AML-193 (cell line): ENCODE data around the gene GALNT4.

Source experiments
- DNase-seq, 2 experiments: peaks; one replicate each; lab custom pipeline; 2025; lab: John Stamatoyannopoulos, UW

GALNT4 gene

GRCh38 chr12:89524541-89525304 is at the start of gene GALNT4:
Gene GALNT4, minus strand, starts transcription at chr12:89524796. Its CDS starts 247 bp downstream, at chr12:89524549.
- peak; percentile 73 to 84 for DNase-seq

GRCh38 chr12:89573051-89573810 is 48.6 kb upstream of the GALNT4 start:
- no peak for DNase-seq

GRCh38 chr12:89571491-89572195 is 47.0 kb upstream of the GALNT4 start:
- DNase-seq: no peak

GRCh38 chr12:89568484-89568883 is 43.9 kb upstream of the GALNT4 start:
- no peak for DNase-seq

GRCh38 chr12:89567691-89568239 is 43.2 kb upstream of the GALNT4 start:
- DNase-seq: no peak

- no peak for DNase-seq
These were observed 42.0 kb upstream of the GALNT4 start for GRCh38 chr12:89566615-89567014.

GRCh38 chr12:89565002-89565401 is 40.4 kb upstream of the GALNT4 start:
- no peak for DNase-seq

- no peak for DNase-seq
These were observed 35.2 kb upstream of the GALNT4 start for GRCh38 chr12:89559753-89560152.

- DNase-seq: no peak
These were observed 32.4 kb upstream of the GALNT4 start for GRCh38 chr12:89556976-89557375.

- no peak for DNase-seq
These were observed 27.8 kb upstream of the GALNT4 start for GRCh38 chr12:89552376-89552775.

GRCh38 chr12:89551747-89552146 is 27.2 kb upstream of the GALNT4 start:
- DNase-seq: no peak

- DNase-seq: no peak
These were observed 22.5 kb upstream of the GALNT4 start for GRCh38 chr12:89547101-89547500.

GRCh38 chr12:89546151-89546550 is 21.6 kb upstream of the GALNT4 start:
- no peak for DNase-seq

- no peak for DNase-seq
These were observed 20.1 kb upstream of the GALNT4 start for GRCh38 chr12:89544681-89545184.

- DNase-seq: no peak
These were observed 19.4 kb upstream of the GALNT4 start for GRCh38 chr12:89544022-89544421.

- peak; percentile 52 to 76 for DNase-seq
These were observed 18.5 kb upstream of the GALNT4 start for GRCh38 chr12:89542912-89543592.

GRCh38 chr12:89542236-89542635 is 17.6 kb upstream of the GALNT4 start:
- no peak for DNase-seq

GRCh38 chr12:89540586-89540985 is 16.0 kb upstream of the GALNT4 start:
- DNase-seq: no peak

- no peak for DNase-seq
These were observed 15.0 kb upstream of the GALNT4 start for GRCh38 chr12:89539426-89540223.

- no peak for DNase-seq
These were observed 14.3 kb upstream of the GALNT4 start for GRCh38 chr12:89538897-89539296.

GRCh38 chr12:89537389-89537788 is 12.8 kb upstream of the GALNT4 start:
- DNase-seq: no peak
